VCaP (cell line): ENCODE results near the gene B4GALNT3.

Experiments
- H3K27ac ChIP-seq: fragments of 450-650 bp; 2 replicates; pipeline ENCODE4 v1.5.1; 2017
- CTCF ChIP-seq: fragments of 450-650 bp; conservative IDR thresholded peaks from 2 replicates; pipeline ENCODE4 v1.5.1; 2017; ENCODE audit warnings: mild to moderate bottlenecking, moderate library complexity

B4GALNT3 gene

GRCh38 chr12:586318-587071, 126.8 kb downstream of the B4GALNT3 start:
- no peak for TF ChIP-seq CTCF

GRCh38 chr12:587132-588023, 127.6 kb downstream of the B4GALNT3 start:
- H3K27ac ChIP-seq: no peak overlapping the region
- TF ChIP-seq CTCF: no peak

More at GRCh38 chr12:586318-587071, 126.8 kb downstream of the B4GALNT3 start:
- H3K27ac ChIP-seq: no peak overlapping the region

DNA sequence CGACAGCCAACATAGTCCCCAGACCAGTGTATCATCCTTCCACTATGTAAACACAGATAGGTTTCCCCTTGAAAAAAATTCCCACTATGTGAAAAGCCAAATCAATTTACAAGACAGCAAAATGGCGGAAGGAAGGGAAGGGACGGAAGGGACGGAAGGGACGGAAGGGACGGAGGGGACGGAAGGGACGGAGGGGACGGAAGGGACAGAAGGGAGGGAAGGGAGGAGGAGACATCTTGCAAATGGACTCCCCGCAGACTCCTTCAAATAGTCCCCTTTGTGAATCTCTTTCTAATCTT, 128.2 kb downstream of the B4GALNT3 start:
- H3K27ac ChIP-seq: no peak overlapping the region
- no peak for TF ChIP-seq CTCF

DNA sequence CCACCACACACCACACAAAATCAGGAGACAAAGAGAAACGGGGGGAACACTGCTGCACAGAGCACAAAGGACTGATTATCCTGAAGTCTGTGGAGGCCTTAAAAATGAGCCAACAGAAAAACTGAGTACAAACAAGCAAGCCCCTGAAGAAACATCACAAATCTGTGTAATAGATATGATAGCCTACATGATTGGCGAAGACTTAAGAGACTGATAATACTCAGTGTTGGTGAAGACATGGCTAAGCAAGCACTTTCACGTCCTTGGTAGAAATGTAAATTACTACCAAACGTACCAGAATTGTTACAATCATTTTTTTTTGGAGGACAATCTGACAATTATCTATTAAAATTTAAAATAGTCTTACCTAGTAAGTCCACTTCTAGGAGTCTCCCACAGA, 128.9 kb downstream of the B4GALNT3 start:
- no peak for TF ChIP-seq CTCF
- no peak overlapping the region for H3K27ac ChIP-seq

DNA sequence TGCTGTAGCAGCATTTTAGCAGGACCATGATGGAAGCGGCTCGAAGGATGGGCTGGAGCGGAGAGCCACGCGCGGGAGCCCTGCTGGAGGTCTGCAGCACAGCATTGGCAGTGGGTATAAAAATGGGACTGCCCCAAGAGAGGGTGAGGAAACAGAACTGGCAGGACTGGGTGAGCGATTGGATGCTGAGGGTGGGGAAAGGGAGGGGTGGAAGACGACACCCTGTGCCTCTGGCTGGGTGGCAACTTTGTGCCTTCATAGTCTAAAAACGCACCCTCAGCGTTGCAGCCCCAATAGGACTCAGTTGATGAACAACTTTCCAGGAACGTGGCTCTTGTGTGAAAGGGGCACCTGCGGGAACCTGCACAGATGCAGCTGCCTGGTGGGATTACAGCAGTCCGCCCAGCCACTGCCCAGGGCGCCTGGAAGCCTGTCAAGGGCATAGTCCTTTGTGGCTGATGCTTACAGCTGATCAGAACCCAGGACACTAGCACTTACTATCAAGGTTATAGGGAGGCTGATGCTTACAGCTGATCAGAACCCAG, 130.5 kb downstream of the B4GALNT3 start:
- no peak overlapping the region for H3K27ac ChIP-seq
- TF ChIP-seq CTCF: no peak

DNA sequence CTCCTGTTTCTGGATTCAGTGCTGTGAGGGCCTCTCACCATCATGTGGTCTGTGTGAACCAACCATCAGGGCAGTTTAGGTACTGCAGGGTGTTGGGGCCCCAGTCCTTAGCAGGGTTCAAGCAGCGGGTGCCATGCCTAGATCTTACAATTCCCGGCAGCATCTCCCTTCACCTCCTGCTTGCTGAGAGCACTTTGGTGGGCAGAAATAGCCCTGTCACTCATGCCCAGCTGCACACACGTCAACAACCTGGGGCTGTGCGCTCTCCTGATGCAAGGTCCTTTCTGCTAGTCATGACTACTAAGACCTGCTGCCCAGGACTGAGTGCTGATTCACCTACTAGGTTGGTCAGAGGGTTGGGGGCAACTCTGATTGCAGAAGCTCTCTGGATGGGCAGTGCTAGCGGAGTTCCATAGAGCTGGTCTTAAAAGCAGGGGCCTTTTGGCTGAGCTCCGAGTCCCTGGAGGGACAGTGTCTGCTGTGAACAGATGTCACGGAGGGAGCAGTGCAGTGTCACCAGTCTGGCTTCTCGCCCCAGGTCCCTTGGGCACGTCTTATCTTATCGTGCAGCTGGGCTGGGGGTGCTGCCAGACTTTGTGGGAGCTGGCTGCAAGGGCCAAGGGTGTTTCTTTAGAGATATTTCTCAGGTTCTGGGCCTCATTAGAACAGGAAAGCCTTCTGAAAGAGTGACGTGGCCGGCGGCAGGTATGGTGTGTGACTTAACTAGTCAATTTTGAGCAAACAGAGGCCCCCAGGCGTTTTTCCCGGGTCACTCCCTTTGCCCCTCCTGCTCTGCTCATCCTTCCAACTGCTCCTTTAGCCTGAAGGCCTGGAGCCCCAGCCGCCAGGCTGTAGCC, 131.7 kb downstream of the B4GALNT3 start:
- H3K27ac ChIP-seq: no peak overlapping the region
- TF ChIP-seq CTCF: no peak
